Gastrocnemius medialis (tissue), 4 donors: Measurements from ENCODE around the gene DNAH6. TPM values are rescaled to one million over a fixed set of nuclear protein-coding genes. Genes with fewer than 3 reads are reported as not detected.

ENCODE experiments used
- ATAC-seq, 2 donors: fragments of 150-250 bp; one replicate each; pipeline ENCODE4 v1.9.1; 2016
- DNase-seq, 2 donors: peaks; one replicate each; pipeline ENCODE4 v3.0.0-alpha.2; 2019
- H3K27ac ChIP-seq, 4 donors: fragments of 200-600 bp; sonication (generic); 1 replicate in 1 of 4; 2 replicates in 3 of 4; pipeline ENCODE4 v1.5.1; 2016 to 2018; ENCODE audit warnings: mild to moderate bottlenecking in 2 of 4, moderate library complexity in 1 of 4
- H3K27me3 ChIP-seq, 3 donors: fragments of 200-600 bp; sonication (generic) in 2 of 3; 1 replicate in 1 of 3; 2 replicates in 2 of 3; pipeline versions ENCODE4 v1.5.1 to v1.6.0; 2016 to 2019; ENCODE audit warnings: mild to moderate bottlenecking in 1 of 3, moderate library complexity in 1 of 3
- H3K36me3 ChIP-seq, 2 donors: fragments of 200-600 bp; sonication (generic) in 1 of 2; one replicate each; pipeline ENCODE4 v1.5.1; 2017 to 2018
- H3K4me1 ChIP-seq, 2 donors: fragments of 200-600 bp; sonication (generic) in 1 of 2; one replicate each; pipeline ENCODE4 v1.5.1; 2016 to 2017; ENCODE audit warnings: mild to moderate bottlenecking in 2 of 2
- H3K4me3 ChIP-seq, 4 donors: fragments of 200-600 bp; sonication (generic) in 3 of 4; 1 replicate in 1 of 4; 2 replicates in 3 of 4; pipeline ENCODE4 v1.5.1; 2016 to 2019; ENCODE audit warnings: mild to moderate bottlenecking in 2 of 4
- H3K9me3 ChIP-seq, 3 donors: fragments of 200-600 bp; sonication (generic) in 2 of 3; 1 replicate in 1 of 3; 2 replicates in 2 of 3; pipeline ENCODE4 v1.5.1; 2016 to 2019
- CTCF ChIP-seq, 5 experiments: fragments of 450-650 bp in 3 of 5; fragments of 200-600 bp in 2 of 5; sonication (generic) in 2 of 5; IDR thresholded peaks in 4 of 5; conservative IDR thresholded peaks in 1 of 5; 1 replicate in 4 of 5; 2 replicates in 1 of 5; pipeline ENCODE4 v1.5.1; 2016 to 2019; ENCODE audit warnings: antibody characterized with exemption in 5 of 5, mild to moderate bottlenecking in 3 of 5, moderate library complexity in 3 of 5
- POLR2A ChIP-seq, 2 donors: fragments of 450-650 bp; IDR thresholded peaks; one replicate each; pipeline ENCODE4 v1.6.1; 2017; ENCODE audit warnings: antibody characterized with exemption in 2 of 2, mild to moderate bottlenecking in 2 of 2, moderate library complexity in 2 of 2
- in situ Hi-C, 4 donors: fragments of 200-750 bp; cut with MboI; loops; one replicate each; pipeline versions ENCODE4 v1.15.0 to v1.8.0; 2017; ENCODE audit warnings: low sequenced_read_pairs in 4 of 4
- intact Hi-C: fragments of 100-400 bp; cut with DNase I; formaldehyde crosslinking; loops from one replicate; pipeline ENCODE4 v1.15.1; 2023; ENCODE audit warnings: low total_unique reads
- total RNA-seq, 4 donors: library from RNA; depleted of rRNA; stranded (reverse); fragments of >200 nt; gene quantifications; one replicate each; pipeline versions ENCODE4 v1.1.0 to v1.2.3, GENCODE V29; 2016

DNAH6 gene
- total RNA-seq, 4 donors from 2014 or later = not detected

GRCh38 chr2:84796798-84797197 is 280.5 kb downstream of the DNAH6 start:
- in situ Hi-C loops = no loop called here
- no peaks in the 10 kb centered on the region for H3K4me1 ChIP-seq
- ATAC-seq (no peak), DNase-seq (no peak)
- no peaks in the 10 kb centered on the region for H3K9me3 ChIP-seq
- H3K4me3 ChIP-seq = no peak overlapping the region
- H3K36me3 ChIP-seq = no peaks in the 10 kb centered on the region
- intact Hi-C loops = no loop called here
- TF ChIP-seq CTCF (IDR thresholded peaks at IDR 0.05 in 4 of 5, conservative IDR thresholded peaks at IDR 0.05 in 1 of 5) (no peak), POLR2A (IDR thresholded peaks at IDR 0.05) (no peak)
- no peak overlapping the region for H3K27ac ChIP-seq
- no peaks in the 10 kb centered on the region for H3K27me3 ChIP-seq

DNA sequence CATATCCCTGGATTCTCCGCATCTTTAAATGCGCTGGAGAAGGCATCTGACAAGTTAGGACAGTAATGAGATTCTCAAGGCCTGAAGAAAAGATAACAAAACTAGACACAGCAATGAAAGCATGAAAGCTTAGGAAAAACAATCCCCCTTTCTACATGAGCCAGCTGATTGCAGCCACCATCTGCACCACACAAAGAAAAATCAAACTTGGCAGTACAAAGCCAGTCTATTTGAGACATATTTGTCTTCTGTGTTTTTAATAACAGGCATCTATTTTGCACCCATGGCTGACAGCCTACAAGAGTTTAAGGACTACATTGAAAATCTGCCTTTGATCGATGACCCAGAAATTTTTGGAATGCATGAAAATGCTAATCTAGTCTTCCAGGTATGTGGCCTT is 281.0 kb downstream of the DNAH6 start:
- Histone ChIP-seq H3K27me3 (no peaks in the 10 kb centered on the region), H3K9me3 (no peaks in the 10 kb centered on the region), H3K4me1 (no peaks in the 10 kb centered on the region), H3K36me3 (no peaks in the 10 kb centered on the region), H3K4me3 (no peak overlapping the region), H3K27ac (no peak overlapping the region)
- intact Hi-C loops (no loop called here), in situ Hi-C loops (no loop called here)
- ATAC-seq = no peak
- TF ChIP-seq CTCF (IDR thresholded peaks at IDR 0.05 in 4 of 5, conservative IDR thresholded peaks at IDR 0.05 in 1 of 5) = no peak
- TF ChIP-seq POLR2A (IDR thresholded peaks at IDR 0.05) = no peak
- no peak for DNase-seq

GRCh38 chr2:84799772-84800171 is 283.5 kb downstream of the DNAH6 start:
- intact Hi-C loops (no loop called here), in situ Hi-C loops (no loop called here)
- DNase-seq (no peak), ATAC-seq (no peak)
- H3K4me3 ChIP-seq = no peak overlapping the region
- H3K4me1 ChIP-seq = no peaks in the 10 kb centered on the region
- no peaks in the 10 kb centered on the region for H3K27me3 ChIP-seq
- no peak overlapping the region for H3K27ac ChIP-seq
- no peak for TF ChIP-seq CTCF (IDR thresholded peaks at IDR 0.05 in 4 of 5, conservative IDR thresholded peaks at IDR 0.05 in 1 of 5)
- no peak for TF ChIP-seq POLR2A (IDR thresholded peaks at IDR 0.05)
- no peaks in the 10 kb centered on the region for H3K36me3 ChIP-seq
- no peaks in the 10 kb centered on the region for H3K9me3 ChIP-seq

GRCh38 chr2:84800194-84800805 is 284.0 kb downstream of the DNAH6 start:
- ATAC-seq = no peak

More at GRCh38 chr2:84800194-84800805, 284.0 kb downstream of the DNAH6 start:
- Histone ChIP-seq H3K4me1 (no peaks in the 10 kb centered on the region), H3K27me3 (no peaks in the 10 kb centered on the region), H3K27ac (no peak overlapping the region), H3K9me3 (no peaks in the 10 kb centered on the region), H3K4me3 (no peak overlapping the region), H3K36me3 (no peaks in the 10 kb centered on the region)
- TF ChIP-seq POLR2A (IDR thresholded peaks at IDR 0.05) = no peak
- TF ChIP-seq CTCF (IDR thresholded peaks at IDR 0.05 in 4 of 5, conservative IDR thresholded peaks at IDR 0.05 in 1 of 5) = no peak
- in situ Hi-C loops (no loop called here), intact Hi-C loops (no loop called here)
- DNase-seq = no peak
